HepG2 (cell line): ENCODE measurements around the gene POGLUT3. TPM values are rescaled to one million over a fixed set of nuclear protein-coding genes. Genes with fewer than 3 reads are reported as not detected.

Experiments
- ATAC-seq: fragments of 200-7000 bp; cut with Tn5 transposase; 3 replicates; pipeline ENCODE4 v1.9.1; 2020; ENCODE audit warnings: mild to moderate bottlenecking, moderate library complexity
- BruUV-seq: library from RNA; stranded (reverse); fragments of 400-500 nt; replicated peaks from 2 replicates; lab custom pipeline; 2021; lab: Mats Ljungman, UMichigan
- CTCF ChIA-PET: fragments of 300-600 bp; formaldehyde crosslinking; extraction: SDS; loops from one replicate; lab custom pipeline; 2021; ENCODE audit warnings: low total read pairs, inconsistent platforms, low intra/inter-chr PET ratio; lab: Yijun Ruan, JAX
- POLR2A ChIA-PET: fragments of 350-600 bp; sonication (Branson Sonifier 250); formaldehyde crosslinking; loops from one replicate; lab custom pipeline; 2020; ENCODE audit warnings: antibody characterized with exemption, inconsistent platforms; lab: Yijun Ruan, JAX
- DNase-seq: peaks from one replicate; pipeline ENCODE4 v3.0.0-alpha.2; 2015; ENCODE audit warnings: low spot score
- FAIRE-seq: peaks from 3 replicates; lab custom pipeline; 2011; peaks lifted over from hg19 to GRCh38; lab: Jason Lieb, UNC
- H2AFZ ChIP-seq: one replicate; pipeline ENCODE4 v1.6.1; 2011; ENCODE audit warnings: low read length, inconsistent platforms
- H3K27ac ChIP-seq: fragments of 300-600 bp; 3 replicates; pipeline ENCODE4 v1.8.0; 2011; ENCODE audit warnings: mixed run types, mild to moderate bottlenecking, mixed read lengths, low read length, inconsistent platforms; ENCODE audit not compliant: insufficient read depth; ENCODE audit errors: extremely low read length
- H3K27me3 ChIP-seq, 2 experiments: fragments of 200-600 bp in 1 of 2; 2 replicates in 1 of 2; 3 replicates in 1 of 2; pipeline versions ENCODE4 v1.6.0 to v1.8.0; 2011; ENCODE audit warnings: low read length in 2 of 2, mild to moderate bottlenecking in 2 of 2, moderate library complexity in 2 of 2, inconsistent platforms in 1 of 2; ENCODE audit not compliant: insufficient read depth in 2 of 2, control insufficient read depth in 1 of 2
- H3K36me3 ChIP-seq, 2 experiments: fragments of 200-600 bp in 1 of 2; replicated peaks in 1 of 2; 2 replicates in 1 of 2; 3 replicates in 1 of 2; pipeline versions ENCODE4 v1.5.1 to v1.8.0; 2011; ENCODE audit warnings: low read length in 2 of 2, inconsistent platforms in 1 of 2; ENCODE audit not compliant: insufficient read depth in 2 of 2, control insufficient read depth in 1 of 2
- H3K4me1 ChIP-seq: 2 replicates; pipeline ENCODE4 v1.5.1; 2012; ENCODE audit warnings: low read length, inconsistent platforms; ENCODE audit not compliant: insufficient read depth
- H3K4me2 ChIP-seq: 2 replicates; pipeline ENCODE4 v1.6.0; 2011; ENCODE audit warnings: low read depth, low read length, inconsistent platforms
- H3K4me3 ChIP-seq, 3 experiments: fragments of 200-600 bp in 1 of 3; sonication (generic), shearing (Covaris generic) in 1 of 3; replicated peaks in 1 of 3; 2 replicates each; pipeline ENCODE4 v1.5.1; 2011 to 2016; ENCODE audit warnings: low read length in 3 of 3, inconsistent platforms in 2 of 3, low read depth in 2 of 3, mild to moderate bottlenecking in 2 of 3, control low read depth in 1 of 3, mixed read lengths in 1 of 3; ENCODE audit not compliant: insufficient read depth in 1 of 3
- H3K79me2 ChIP-seq: one replicate; pipeline ENCODE4 v1.6.1; 2011; ENCODE audit warnings: low read length, inconsistent platforms; ENCODE audit not compliant: insufficient read depth
- H3K9ac ChIP-seq: 2 replicates; pipeline ENCODE4 v1.6.0; 2011; ENCODE audit warnings: mild to moderate bottlenecking, low read depth, low read length, inconsistent platforms; ENCODE audit not compliant: insufficient read depth
- H3K9me3 ChIP-seq: 2 replicates; pipeline ENCODE4 v1.5.1; 2012; ENCODE audit warnings: mild to moderate bottlenecking, low read length
- H4K20me1 ChIP-seq: 2 replicates; pipeline ENCODE4 v1.6.0; 2011; ENCODE audit warnings: inconsistent platforms, mild to moderate bottlenecking, low read length, moderate library complexity; ENCODE audit not compliant: insufficient read depth
- ATF6 ChIP-seq: sonication (generic); formaldehyde crosslinking; conservative IDR thresholded peaks from 2 replicates; pipeline ENCODE4 v1.4.0; 2020; ENCODE audit warnings: missing genetic modification reagents
- GABPA ChIP-seq, 2 experiments: IDR thresholded peaks; 2 replicates each; pipeline ENCODE4 v1.6.1; 2011 to 2016; ENCODE audit warnings: low read depth in 2 of 2, low read length in 1 of 2, missing biosample characterization in 1 of 2, missing genetic modification characterization in 1 of 2
- MATR3 ChIP-seq: sonication (generic); formaldehyde crosslinking; IDR thresholded peaks from 2 replicates; pipeline ENCODE4 v1.4.0; 2020; ENCODE audit warnings: missing genetic modification reagents
- PRDM10 ChIP-seq: sonication (generic); formaldehyde crosslinking; IDR thresholded peaks from 2 replicates; pipeline ENCODE4 v1.4.0; 2020; ENCODE audit warnings: low read depth, missing genetic modification reagents
- SKIL ChIP-seq: sonication (generic); formaldehyde crosslinking; IDR thresholded peaks from 2 replicates; pipeline ENCODE4 v1.8.0; 2022; ENCODE audit warnings: missing genetic modification reagents, mild to moderate bottlenecking, moderate library complexity, borderline replicate concordance
- SP4 ChIP-seq: sonication (generic); formaldehyde crosslinking; IDR thresholded peaks from 2 replicates; pipeline ENCODE4 v1.8.1; 2023; ENCODE audit warnings: mild to moderate bottlenecking, missing genetic modification reagents
- SSRP1 ChIP-seq: IDR thresholded peaks from 2 replicates; pipeline ENCODE4 v1.6.1; 2016; ENCODE audit warnings: control low read depth
- ZBTB20 ChIP-seq: sonication (generic); formaldehyde crosslinking; IDR thresholded peaks from 2 replicates; pipeline ENCODE4 v1.8.1; 2023; ENCODE audit warnings: missing genetic modification reagents, low read depth, mild to moderate bottlenecking, borderline replicate concordance
- ZFY ChIP-seq: sonication (generic); formaldehyde crosslinking; IDR thresholded peaks from 2 replicates; pipeline ENCODE4 v1.4.0; 2020; ENCODE audit warnings: missing genetic modification reagents
- ZMYM2 ChIP-seq: sonication (generic); formaldehyde crosslinking; IDR thresholded peaks from 2 replicates; pipeline ENCODE4 v1.8.0; 2022; ENCODE audit warnings: mild to moderate bottlenecking, missing genetic modification reagents
- ZNF3 ChIP-seq: IDR thresholded peaks from 2 replicates; pipeline ENCODE4 v1.7.0; 2017; ENCODE audit warnings: inconsistent platforms
- ZNF558 ChIP-seq: sonication (generic); formaldehyde crosslinking; IDR thresholded peaks from 2 replicates; pipeline ENCODE4 v1.9.0; 2022; ENCODE audit warnings: mild to moderate bottlenecking, missing genetic modification reagents, borderline replicate concordance
- ZNF710 ChIP-seq: sonication (generic); formaldehyde crosslinking; IDR thresholded peaks from 2 replicates; pipeline ENCODE4 v1.5.0; 2020; ENCODE audit warnings: mild to moderate bottlenecking, missing genetic modification reagents, borderline replicate concordance
- ZNF777 ChIP-seq: sonication (generic); formaldehyde crosslinking; IDR thresholded peaks from 2 replicates; pipeline ENCODE4 v1.4.0; 2020; ENCODE audit warnings: missing genetic modification reagents
- WGBS: methylation state at CpG from one replicate; pipeline ENCODE4 v1.1.6; 2017; ENCODE audit warnings: low lambda C conversion rate; 5-methylcytosine and 5-hydroxymethylcytosine counted together
- in situ Hi-C: cut with HindIII; loops from 2 replicates; pipeline ENCODE4 v1.10.0; 2017; ENCODE audit warnings: low pct_unique_long_range_greater_than_20kb; ENCODE audit not compliant: extremely low pct_ligation_motif_present
- intact Hi-C: fragments of 100-400 bp; cut with micrococcal nuclease; formaldehyde crosslinking; loops from one replicate; pipeline ENCODE4 v1.10.0; 2022; ENCODE audit not compliant: unreplicated experiment
- polyA plus RNA-seq, 8 experiments: library from polyadenylated mRNA; depleted of rRNA in 3 of 8; stranded (reverse) in 7 of 8; unstranded in 1 of 8; fragments of >200 nt; fragmentation: Illumina TruSeq in 4 of 8; extraction: Trizol in 4 of 8; gene quantifications; 2 replicates each; pipeline versions ENCODE4 v1.2.1 to v1.2.3, GENCODE V29; 2011 to 2016; ENCODE audit warnings: low read depth in 4 of 8, missing spikeins in 1 of 8, mixed read lengths in 1 of 8; ENCODE audit not compliant: insufficient read depth in 1 of 8
- total RNA-seq, 5 experiments: library from RNA; depleted of rRNA; stranded (reverse); fragments of >200 nt; fragmentation: Illumina TruSeq; extraction: Trizol; gene quantifications; 2 replicates each; pipeline ENCODE4 v1.2.3, GENCODE V29; 2016; ENCODE audit warnings: low read depth in 1 of 5

The POGLUT3 gene
- total and polyA plus RNA-seq, 2 of the 13 experiments (the other 11 are each of a cell fraction or from before 2014, with no cell fraction given): 14.3 to 22.0 TPM

GRCh38 chr11:108543316-108543964 lies 45.3 kb upstream of the POGLUT3 start:
- in situ Hi-C loops: no loop called here
- no peaks in the 10 kb centered on the region for H3K36me3 ChIP-seq
- no peak overlapping the region for H3K4me3 ChIP-seq
- no peaks in the 10 kb centered on the region for H3K4me1 ChIP-seq
- 66% methylated on average over 5 of the region's 5 CpGs for WGBS
- DNase-seq: no peak
- no TSS peak for BruUV-seq
- no peak overlapping the region for H3K9ac ChIP-seq
- no peaks in the 10 kb centered on the region for H3K79me2 ChIP-seq
- no peak for ATAC-seq
- no peak overlapping the region for H2AFZ ChIP-seq
- FAIRE-seq: no peak
- no peaks in the 10 kb centered on the region for H4K20me1 ChIP-seq
- CTCF ChIA-PET: no interaction called here
- H3K9me3 ChIP-seq: no peaks in the 10 kb centered on the region
- POLR2A ChIA-PET: no interaction called here
- no peaks in the 10 kb centered on the region; a peak in 1 of 5 replicates for H3K27me3 ChIP-seq
- H3K4me2 ChIP-seq: no peak overlapping the region
- intact Hi-C loops: no loop called here
- H3K27ac ChIP-seq: no peak overlapping the region
- no peak for TF ChIP-seq ATF6
- no peak for TF ChIP-seq ZNF3
- TF ChIP-seq GABPA (IDR thresholded peaks at IDR 0.05; ENCODE audit: low read depth, low read length): no peak
- no peak for TF ChIP-seq GABPA (CRISPR knock-in tag; IDR thresholded peaks at IDR 0.05; ENCODE audit: low read depth)
- no peak for TF ChIP-seq ZNF558
- TF ChIP-seq SSRP1 (CRISPR knock-in tag): no peak
- TF ChIP-seq SKIL (CRISPR knock-in tag): no peak
- no peak for TF ChIP-seq ZNF710 (CRISPR knock-in tag)
- no peak for TF ChIP-seq SP4 (CRISPR knock-in tag)
- TF ChIP-seq ZMYM2 (CRISPR knock-in tag): no peak
- no peak for TF ChIP-seq PRDM10
- TF ChIP-seq ZNF777 (CRISPR knock-in tag): no peak
- no peak for TF ChIP-seq ZFY (CRISPR knock-in tag)
- no peak for TF ChIP-seq MATR3 (CRISPR knock-in tag)
- no peak for TF ChIP-seq ZBTB20 (CRISPR knock-in tag)
